HepG2 (cell line): ENCODE results near the gene SHISA6. TPM values are rescaled to one million over a fixed set of nuclear protein-coding genes. Genes with fewer than 3 reads are reported as not detected.

Experiments
- ATAC-seq: fragments of 200-7000 bp; cut with Tn5 transposase; 3 replicates; pipeline ENCODE4 v1.9.1; 2020; ENCODE audit warnings: mild to moderate bottlenecking, moderate library complexity
- BruUV-seq: library from RNA; stranded (reverse); fragments of 400-500 nt; replicated peaks from 2 replicates; lab custom pipeline; 2021; lab: Mats Ljungman, UMichigan
- CTCF ChIA-PET: fragments of 300-600 bp; formaldehyde crosslinking; extraction: SDS; loops from one replicate; lab custom pipeline; 2021; ENCODE audit warnings: low total read pairs, inconsistent platforms, low intra/inter-chr PET ratio; lab: Yijun Ruan, JAX
- POLR2A ChIA-PET: fragments of 350-600 bp; sonication (Branson Sonifier 250); formaldehyde crosslinking; loops from one replicate; lab custom pipeline; 2020; ENCODE audit warnings: antibody characterized with exemption, inconsistent platforms; lab: Yijun Ruan, JAX
- DNase-seq: peaks from one replicate; pipeline ENCODE4 v3.0.0-alpha.2; 2015; ENCODE audit warnings: low spot score
- FAIRE-seq: peaks from 3 replicates; lab custom pipeline; 2011; peaks lifted over from hg19 to GRCh38; lab: Jason Lieb, UNC
- H2AFZ ChIP-seq: one replicate; pipeline ENCODE4 v1.6.1; 2011; ENCODE audit warnings: low read length, inconsistent platforms
- H3K27ac ChIP-seq: fragments of 300-600 bp; 3 replicates; pipeline ENCODE4 v1.8.0; 2011; ENCODE audit warnings: mixed run types, mild to moderate bottlenecking, mixed read lengths, low read length, inconsistent platforms; ENCODE audit not compliant: insufficient read depth; ENCODE audit errors: extremely low read length
- H3K27me3 ChIP-seq, 2 experiments: fragments of 200-600 bp in 1 of 2; 2 replicates in 1 of 2; 3 replicates in 1 of 2; pipeline versions ENCODE4 v1.6.0 to v1.8.0; 2011; ENCODE audit warnings: low read length in 2 of 2, mild to moderate bottlenecking in 2 of 2, moderate library complexity in 2 of 2, inconsistent platforms in 1 of 2; ENCODE audit not compliant: insufficient read depth in 2 of 2, control insufficient read depth in 1 of 2
- H3K36me3 ChIP-seq, 2 experiments: fragments of 200-600 bp in 1 of 2; replicated peaks in 1 of 2; 2 replicates in 1 of 2; 3 replicates in 1 of 2; pipeline versions ENCODE4 v1.5.1 to v1.8.0; 2011; ENCODE audit warnings: low read length in 2 of 2, inconsistent platforms in 1 of 2; ENCODE audit not compliant: insufficient read depth in 2 of 2, control insufficient read depth in 1 of 2
- H3K4me1 ChIP-seq: 2 replicates; pipeline ENCODE4 v1.5.1; 2012; ENCODE audit warnings: low read length, inconsistent platforms; ENCODE audit not compliant: insufficient read depth
- H3K4me2 ChIP-seq: 2 replicates; pipeline ENCODE4 v1.6.0; 2011; ENCODE audit warnings: low read depth, low read length, inconsistent platforms
- H3K4me3 ChIP-seq, 3 experiments: fragments of 200-600 bp in 1 of 3; sonication (generic), shearing (Covaris generic) in 1 of 3; replicated peaks in 1 of 3; 2 replicates each; pipeline ENCODE4 v1.5.1; 2011 to 2016; ENCODE audit warnings: low read length in 3 of 3, inconsistent platforms in 2 of 3, low read depth in 2 of 3, mild to moderate bottlenecking in 2 of 3, control low read depth in 1 of 3, mixed read lengths in 1 of 3; ENCODE audit not compliant: insufficient read depth in 1 of 3
- H3K79me2 ChIP-seq: one replicate; pipeline ENCODE4 v1.6.1; 2011; ENCODE audit warnings: low read length, inconsistent platforms; ENCODE audit not compliant: insufficient read depth
- H3K9ac ChIP-seq: 2 replicates; pipeline ENCODE4 v1.6.0; 2011; ENCODE audit warnings: mild to moderate bottlenecking, low read depth, low read length, inconsistent platforms; ENCODE audit not compliant: insufficient read depth
- H3K9me3 ChIP-seq: 2 replicates; pipeline ENCODE4 v1.5.1; 2012; ENCODE audit warnings: mild to moderate bottlenecking, low read length
- H4K20me1 ChIP-seq: 2 replicates; pipeline ENCODE4 v1.6.0; 2011; ENCODE audit warnings: inconsistent platforms, mild to moderate bottlenecking, low read length, moderate library complexity; ENCODE audit not compliant: insufficient read depth
- ATAD3A ChIP-seq: sonication (generic); formaldehyde crosslinking; IDR thresholded peaks from 2 replicates; pipeline ENCODE4 v1.4.0; 2020; ENCODE audit warnings: missing genetic modification reagents
- EP300 ChIP-seq, 3 experiments: sonication (generic) in 1 of 3; formaldehyde crosslinking in 1 of 3; IDR thresholded peaks; 2 replicates each; pipeline versions ENCODE4 v1.5.1 to v1.6.1; 2011 to 2020; ENCODE audit warnings: low read depth in 2 of 3, low read length in 2 of 3, borderline replicate concordance in 1 of 3, improper control_type of control experiment in 1 of 3, mild to moderate bottlenecking in 1 of 3, missing genetic modification reagents in 1 of 3, moderate library complexity in 1 of 3
- PHB2 ChIP-seq: fragments of 450-650 bp; IDR thresholded peaks from 2 replicates; pipeline ENCODE4 v1.6.1; 2018; ENCODE audit not compliant: partially characterized antibody
- RFX3 ChIP-seq: IDR thresholded peaks from 2 replicates; pipeline ENCODE4 v1.6.1; 2016; ENCODE audit warnings: missing biosample characterization, missing genetic modification reagents
- ZBTB42 ChIP-seq: sonication (generic); formaldehyde crosslinking; IDR thresholded peaks from 2 replicates; pipeline ENCODE4 v1.5.0; 2020; ENCODE audit warnings: mild to moderate bottlenecking, missing genetic modification reagents
- ZFAT ChIP-seq: sonication (generic); formaldehyde crosslinking; conservative IDR thresholded peaks from 2 replicates; pipeline ENCODE4 v1.8.1; 2023; ENCODE audit warnings: missing genetic modification reagents, inconsistent platforms
- ZMYM4 ChIP-seq: sonication (generic); formaldehyde crosslinking; IDR thresholded peaks from 2 replicates; pipeline ENCODE4 v1.8.1; 2023; ENCODE audit warnings: mild to moderate bottlenecking, missing genetic modification reagents
- ZNF484 ChIP-seq: sonication (generic); formaldehyde crosslinking; IDR thresholded peaks from 2 replicates; pipeline ENCODE4 v1.5.1; 2020; ENCODE audit warnings: mild to moderate bottlenecking, low read depth, missing genetic modification reagents, borderline replicate concordance
- ZNF879 ChIP-seq: sonication (generic); formaldehyde crosslinking; IDR thresholded peaks from 2 replicates; pipeline ENCODE4 v1.8.1; 2023; ENCODE audit warnings: missing genetic modification reagents
- ZSCAN25 ChIP-seq: sonication (generic); formaldehyde crosslinking; IDR thresholded peaks from 2 replicates; pipeline ENCODE4 v1.8.0; 2022; ENCODE audit warnings: mild to moderate bottlenecking, missing genetic modification reagents
- WGBS: methylation state at CpG from one replicate; pipeline ENCODE4 v1.1.6; 2017; ENCODE audit warnings: low lambda C conversion rate; 5-methylcytosine and 5-hydroxymethylcytosine counted together
- in situ Hi-C: cut with HindIII; loops from 2 replicates; pipeline ENCODE4 v1.10.0; 2017; ENCODE audit warnings: low pct_unique_long_range_greater_than_20kb; ENCODE audit not compliant: extremely low pct_ligation_motif_present
- intact Hi-C: fragments of 100-400 bp; cut with micrococcal nuclease; formaldehyde crosslinking; loops from one replicate; pipeline ENCODE4 v1.10.0; 2022; ENCODE audit not compliant: unreplicated experiment
- polyA plus RNA-seq, 8 experiments: library from polyadenylated mRNA; depleted of rRNA in 3 of 8; stranded (reverse) in 7 of 8; unstranded in 1 of 8; fragments of >200 nt; fragmentation: Illumina TruSeq in 4 of 8; extraction: Trizol in 4 of 8; gene quantifications; 2 replicates each; pipeline versions ENCODE4 v1.2.1 to v1.2.3, GENCODE V29; 2011 to 2016; ENCODE audit warnings: low read depth in 4 of 8, missing spikeins in 1 of 8, mixed read lengths in 1 of 8; ENCODE audit not compliant: insufficient read depth in 1 of 8
- total RNA-seq, 5 experiments: library from RNA; depleted of rRNA; stranded (reverse); fragments of >200 nt; fragmentation: Illumina TruSeq; extraction: Trizol; gene quantifications; 2 replicates each; pipeline ENCODE4 v1.2.3, GENCODE V29; 2016; ENCODE audit warnings: low read depth in 1 of 5
- TF ChIP-seq, protein P1 (sequence below), 2 experiments: fragments of 450-650 bp in 1 of 2; sonication (generic) in 1 of 2; formaldehyde crosslinking; IDR thresholded peaks; 2 replicates each; pipeline versions ENCODE4 v1.5.0 to v1.8.0; 2020 to 2022; ENCODE audit warnings: mild to moderate bottlenecking in 1 of 2, missing genetic modification reagents in 1 of 2
- TF ChIP-seq, protein P2 (sequence below): IDR thresholded peaks from 2 replicates; pipeline ENCODE4 v1.6.1; 2016

Gene SHISA6
- total and polyA plus RNA-seq, 2 of the 13 experiments (the other 11 are each of a cell fraction or from before 2014, with no cell fraction given): not detected

DNA sequence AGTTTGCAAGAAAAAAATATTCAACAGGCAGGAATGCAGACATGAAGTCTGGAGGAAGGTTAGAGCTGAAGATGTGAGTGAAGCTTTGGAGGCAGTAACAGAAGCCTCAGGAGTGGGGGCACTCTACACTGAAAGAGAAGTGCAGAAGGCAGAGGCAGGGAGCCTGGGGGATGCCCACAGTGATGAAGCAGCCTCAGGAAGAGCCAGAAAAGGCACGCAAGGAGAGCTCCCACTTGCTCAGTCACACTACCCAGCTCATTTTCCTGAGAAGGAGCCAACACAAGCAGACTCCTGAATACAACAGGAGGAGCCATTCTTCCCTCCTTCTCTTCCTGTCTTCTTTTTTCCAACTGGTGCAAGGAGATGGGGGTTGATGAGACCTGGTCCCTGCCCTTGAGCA lies 312.1 kb downstream of the SHISA6 start:
- Histone ChIP-seq H3K9ac (no peak overlapping the region), H3K9me3 (no peaks in the 10 kb centered on the region), H3K4me3 (no peak overlapping the region), H3K36me3 (no peaks in the 10 kb centered on the region), H4K20me1 (no peaks in the 10 kb centered on the region), H3K79me2 (no peaks in the 10 kb centered on the region), H3K4me2 (no peak overlapping the region), H3K27me3 (0 out of 5 replicates have a peak, but pooled peaks cover 0 to 3% of the 10 kb centered on the region in 2 experiments), H2AFZ (no peak overlapping the region), H3K4me1 (no peaks in the 10 kb centered on the region), H3K27ac (no peak overlapping the region)
- no peak for TF ChIP-seq ZFAT (CRISPR knock-in tag)
- ATAC-seq: no peak
- CTCF ChIA-PET: no interaction called here
- no peak for DNase-seq
- in situ Hi-C loops (no loop called here), intact Hi-C loops (no loop called here)
- BruUV-seq: no TSS peak
- POLR2A ChIA-PET: no interaction called here
- no peak for FAIRE-seq
- 0% methylated on average over 1 of the region's 1 CpG for whole genome bisulfite sequencing

DNA sequence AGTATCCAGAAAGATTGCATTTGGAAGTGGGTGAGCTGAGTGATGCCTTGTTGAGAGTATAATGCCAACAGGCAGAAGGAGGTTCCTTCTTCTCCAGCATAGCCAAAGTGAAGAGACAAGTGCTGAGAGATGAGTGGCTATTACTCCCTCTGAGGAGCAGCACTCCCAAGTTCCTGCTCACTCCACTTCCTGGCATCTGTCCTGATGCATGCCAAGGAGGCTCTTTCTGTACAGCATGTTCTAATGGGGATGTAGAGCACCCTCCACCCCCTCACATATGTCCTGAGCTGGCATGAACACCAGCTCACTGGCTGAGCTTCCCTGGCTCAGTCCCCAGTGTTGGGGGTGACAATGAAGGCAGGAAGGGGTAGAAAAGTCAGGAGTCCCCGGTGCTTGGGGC lies 313.0 kb downstream of the SHISA6 start:
- ChIA-PET CTCF (no interaction called here), POLR2A (no interaction called here)
- TF ChIP-seq ZNF484 (CRISPR knock-in tag): no peak
- no peak for TF ChIP-seq ZMYM4 (CRISPR knock-in tag)
- no peak for TF ChIP-seq ZBTB42
- TF ChIP-seq, protein P1, sequence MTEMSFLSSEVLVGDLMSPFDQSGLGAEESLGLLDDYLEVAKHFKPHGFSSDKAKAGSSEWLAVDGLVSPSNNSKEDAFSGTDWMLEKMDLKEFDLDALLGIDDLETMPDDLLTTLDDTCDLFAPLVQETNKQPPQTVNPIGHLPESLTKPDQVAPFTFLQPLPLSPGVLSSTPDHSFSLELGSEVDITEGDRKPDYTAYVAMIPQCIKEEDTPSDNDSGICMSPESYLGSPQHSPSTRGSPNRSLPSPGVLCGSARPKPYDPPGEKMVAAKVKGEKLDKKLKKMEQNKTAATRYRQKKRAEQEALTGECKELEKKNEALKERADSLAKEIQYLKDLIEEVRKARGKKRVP (CRISPR knock-in tag; IDR thresholded peaks at IDR 0.05): no peak
- no peak for TF ChIP-seq ZNF879
- TF ChIP-seq ATAD3A (CRISPR knock-in tag): no peak
- TF ChIP-seq, protein P2, sequence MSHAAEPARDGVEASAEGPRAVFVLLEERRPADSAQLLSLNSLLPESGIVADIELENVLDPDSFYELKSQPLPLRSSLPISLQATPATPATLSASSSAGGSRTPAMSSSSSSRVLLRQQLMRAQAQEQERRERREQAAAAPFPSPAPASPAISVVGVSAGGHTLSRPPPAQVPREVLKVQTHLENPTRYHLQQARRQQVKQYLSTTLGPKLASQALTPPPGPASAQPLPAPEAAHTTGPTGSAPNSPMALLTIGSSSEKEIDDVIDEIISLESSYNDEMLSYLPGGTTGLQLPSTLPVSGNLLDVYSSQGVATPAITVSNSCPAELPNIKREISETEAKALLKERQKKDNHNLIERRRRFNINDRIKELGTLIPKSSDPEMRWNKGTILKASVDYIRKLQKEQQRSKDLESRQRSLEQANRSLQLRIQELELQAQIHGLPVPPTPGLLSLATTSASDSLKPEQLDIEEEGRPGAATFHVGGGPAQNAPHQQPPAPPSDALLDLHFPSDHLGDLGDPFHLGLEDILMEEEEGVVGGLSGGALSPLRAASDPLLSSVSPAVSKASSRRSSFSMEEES: no peak
- no peak for TF ChIP-seq PHB2
- no peak for TF ChIP-seq ZSCAN25 (CRISPR knock-in tag)
- TF ChIP-seq RFX3 (CRISPR knock-in tag): no peak
- TF ChIP-seq EP300 (IDR thresholded peaks at IDR 0.05; ENCODE audit: low read depth in 2 of 2, low read length in 2 of 2): no peak
- no peak for TF ChIP-seq EP300 (CRISPR knock-in tag; IDR thresholded peaks at IDR 0.05; ENCODE audit: borderline replicate concordance)

More for the DNA sequence above, 313.0 kb downstream of the SHISA6 start:
- H3K9me3 ChIP-seq: no peaks in the 10 kb centered on the region
- in situ Hi-C loops (no loop called here), intact Hi-C loops (no loop called here)
- no CpG with 5 or more reads among the region's 1 CpG for WGBS
- no peak for DNase-seq
- H3K9ac ChIP-seq: no peak overlapping the region
- H2AFZ ChIP-seq: no peak overlapping the region
- 0 out of 5 replicates have a peak, but pooled peaks cover 0 to 3% of the 10 kb centered on the region in 2 experiments for H3K27me3 ChIP-seq
- no TSS peak for BruUV-seq
- no peak overlapping the region for H3K4me3 ChIP-seq
- ATAC-seq: no peak
- no peak for FAIRE-seq
- no peaks in the 10 kb centered on the region for H3K36me3 ChIP-seq
- no peak overlapping the region for H3K27ac ChIP-seq
- no peaks in the 10 kb centered on the region for H3K4me1 ChIP-seq
- no peaks in the 10 kb centered on the region for H3K79me2 ChIP-seq
- no peaks in the 10 kb centered on the region for H4K20me1 ChIP-seq
- H3K4me2 ChIP-seq: no peak overlapping the region
